Fibroblast of lung (primary cell): ENCODE results near the gene ELOVL3. TPM values are rescaled to one million over a fixed set of nuclear protein-coding genes. Genes with fewer than 3 reads are reported as not detected.
"Not testable (repeated sequence)": the region's sequence is repeated elsewhere in the genome, so short reads cannot be mapped to it uniquely, and the experiment has no call there.

Experiments used
- DNase-seq, 2 donors: peaks; one replicate each; pipeline versions ENCODE4 v3.0.0 to v3.0.0-alpha.2; 2010; ENCODE audit warnings: low read depth in 2 of 2
- H2AFZ ChIP-seq: 2 replicates; pipeline ENCODE4 v1.5.1; 2012; ENCODE audit warnings: low read length, control low read depth, inconsistent platforms
- H3K27ac ChIP-seq: 2 replicates; pipeline ENCODE4 v1.5.1; 2011; ENCODE audit warnings: low read length, control low read depth; ENCODE audit not compliant: insufficient read depth
- H3K27me3 ChIP-seq: 2 replicates; pipeline ENCODE4 v1.5.1; 2011; ENCODE audit warnings: mild to moderate bottlenecking, low read length; ENCODE audit not compliant: control insufficient read depth, insufficient read depth
- H3K36me3 ChIP-seq: 2 replicates; pipeline ENCODE4 v1.5.1; 2011; ENCODE audit warnings: low read length; ENCODE audit not compliant: control insufficient read depth, insufficient read depth
- H3K4me1 ChIP-seq: 2 replicates; pipeline ENCODE4 v1.5.1; 2011; ENCODE audit warnings: low read length; ENCODE audit not compliant: control insufficient read depth, insufficient read depth; ENCODE audit errors: extremely low read depth
- H3K4me2 ChIP-seq: 2 replicates; pipeline ENCODE4 v1.5.1; 2011; ENCODE audit warnings: low read length, control low read depth; ENCODE audit not compliant: insufficient read depth; ENCODE audit errors: extremely low read depth
- H3K4me3 ChIP-seq, 4 experiments: fragments of 200-600 bp in 1 of 4; sonication (generic) in 1 of 4; replicated peaks in 1 of 4; 2 replicates each; pipeline ENCODE4 v1.5.1; 2011 to 2016; ENCODE audit warnings: low read length in 4 of 4, low read depth in 3 of 4, mild to moderate bottlenecking in 3 of 4, control low read depth in 2 of 4, inconsistent platforms in 1 of 4, mixed read lengths in 1 of 4; ENCODE audit not compliant: insufficient read depth in 1 of 4; ENCODE audit errors: control extremely low read depth in 1 of 4
- H3K79me2 ChIP-seq: 2 replicates; pipeline ENCODE4 v1.5.1; 2012; ENCODE audit warnings: mild to moderate bottlenecking, low read length, inconsistent platforms; ENCODE audit not compliant: control insufficient read depth, insufficient read depth
- H3K9ac ChIP-seq: 2 replicates; pipeline ENCODE4 v1.5.1; 2011; ENCODE audit warnings: mild to moderate bottlenecking, low read length, control low read depth; ENCODE audit not compliant: insufficient read depth
- H3K9me3 ChIP-seq: 2 replicates; pipeline ENCODE4 v1.5.1; 2012; ENCODE audit warnings: low read depth, low read length; ENCODE audit not compliant: control insufficient read depth, insufficient read depth
- H4K20me1 ChIP-seq: 2 replicates; pipeline ENCODE4 v1.5.1; 2011; ENCODE audit warnings: low read length; ENCODE audit not compliant: control insufficient read depth, insufficient read depth; ENCODE audit errors: extremely low read depth
- CTCF ChIP-seq, 2 donors: IDR thresholded peaks in 1 of 2; conservative IDR thresholded peaks in 1 of 2; 1 replicate in 1 of 2; 2 replicates in 1 of 2; pipeline ENCODE4 v1.5.1; 2011 to 2012; ENCODE audit warnings: low read length in 2 of 2, control low read depth in 1 of 2, inconsistent platforms in 1 of 2, low read depth in 1 of 2, mild to moderate bottlenecking in 1 of 2
- EZH2 ChIP-seq: IDR thresholded peaks from 2 replicates; pipeline ENCODE4 v1.5.1; 2012; ENCODE audit warnings: low read length, control low read depth, mild to moderate bottlenecking; ENCODE audit errors: missing control alignments
- polyA plus RNA-seq, 2 donors: library from polyadenylated mRNA; depleted of rRNA in 1 of 2; stranded (reverse) in 1 of 2; unstranded in 1 of 2; fragments of >200 nt; gene quantifications; 2 replicates each; pipeline ENCODE4 v1.2.1, GENCODE V29; 2011 to 2012; ENCODE audit warnings: missing spikeins in 1 of 2
- total RNA-seq: library from RNA; depleted of rRNA; stranded (reverse); fragments of >200 nt; gene quantifications from 2 replicates; pipeline ENCODE4 v1.2.1, GENCODE V29; 2014

ELOVL3 gene
- total and polyA plus RNA-seq, 2 donors (not counting 1 experiment from before 2014, with no cell fraction given): 0.27 to 0.66 TPM

- H3K27ac ChIP-seq: no peak overlapping the region
- H4K20me1 ChIP-seq: no peaks in the 10 kb centered on the region
- H3K36me3 ChIP-seq: no peaks in the 10 kb centered on the region
- no peak overlapping the region for H3K4me3 ChIP-seq
- no peaks in the 10 kb centered on the region for H3K79me2 ChIP-seq
- H2AFZ ChIP-seq: no peak overlapping the region
- no peaks in the 10 kb centered on the region for H3K27me3 ChIP-seq
- TF ChIP-seq CTCF (conservative IDR thresholded peaks at IDR 0.05 in 1 of 2, IDR thresholded peaks at IDR 0.05 in 1 of 2; ENCODE audit: low read depth in 1 of 2, low read length in 2 of 2) (no peak), EZH2 (no peak)
- no peak overlapping the region for H3K9ac ChIP-seq
- peak in 1 of 2 donors; percentile 70 for DNase-seq
- no peak overlapping the region for H3K4me2 ChIP-seq
- no peaks in the 10 kb centered on the region for H3K4me1 ChIP-seq
- no peaks in the 10 kb centered on the region for H3K9me3 ChIP-seq
Observed at GRCh38 chr10:102185811-102186527, 40.1 kb upstream of the ELOVL3 start.

GRCh38 chr10:102188298-102188940 lies 37.7 kb upstream of the ELOVL3 start:
- TF ChIP-seq EZH2 (no peak), CTCF (conservative IDR thresholded peaks at IDR 0.05 in 1 of 2, IDR thresholded peaks at IDR 0.05 in 1 of 2; ENCODE audit: low read depth in 1 of 2, low read length in 2 of 2) (no peak)
- H3K27ac ChIP-seq: no peak overlapping the region

GRCh38 chr10:102188941-102189898 lies 36.9 kb upstream of the ELOVL3 start:
- not testable (repeated sequence) for H3K4me1 ChIP-seq, H3K9ac ChIP-seq, H4K20me1 ChIP-seq, DNase-seq, H3K9me3 ChIP-seq, H2AFZ ChIP-seq, H3K79me2 ChIP-seq, H3K36me3 ChIP-seq, H3K27ac ChIP-seq, H3K4me3 ChIP-seq, H3K27me3 ChIP-seq
- peak overlapping the region; percentile 40 for H3K4me2 ChIP-seq

More at GRCh38 chr10:102188298-102188940, 37.7 kb upstream of the ELOVL3 start:
- Histone ChIP-seq H3K4me2 (no peak overlapping the region), H3K4me3 (no peak overlapping the region), H3K9ac (no peak overlapping the region), H3K27me3 (no peaks in the 10 kb centered on the region), H3K4me1 (no peaks in the 10 kb centered on the region), H2AFZ (no peak overlapping the region), H3K79me2 (no peaks in the 10 kb centered on the region), H4K20me1 (no peaks in the 10 kb centered on the region), H3K9me3 (no peaks in the 10 kb centered on the region), H3K36me3 (no peaks in the 10 kb centered on the region)
- no peak for DNase-seq
